ENCODE measurements around the gene CCL1.

GRCh38 chr17:34393401-34393800, 30.4 kb upstream of the CCL1 start:
- TF ChIP-seq CTCF (IDR thresholded peaks at IDR 0.05) (no peak), EZH2 (IDR thresholded peaks at IDR 0.05; ENCODE audit: borderline replicate concordance, insufficient read depth, low read depth, low read length, poor library complexity, severe bottlenecking) (no peak)

Measured in B cell (primary cell).